Left ventricle myocardium inferior (tissue), 1 donor: ENCODE measurements around the gene CABCOCO1. TPM values are rescaled to one million over a fixed set of nuclear protein-coding genes. Genes with fewer than 3 reads are reported as not detected.

Experiments
- DNase-seq: peaks from one replicate; pipeline ENCODE4 v3.0.0-alpha.2; 2020
- H3K27ac ChIP-seq: fragments of 200-600 bp; replicated peaks from 2 replicates; pipeline ENCODE4 v1.8.0; 2021
- H3K27me3 ChIP-seq: fragments of 200-600 bp; 2 replicates; pipeline ENCODE4 v1.8.0; 2021; ENCODE audit warnings: low read depth
- H3K36me3 ChIP-seq: fragments of 200-600 bp; 2 replicates; pipeline ENCODE4 v1.8.0; 2021
- H3K4me1 ChIP-seq: fragments of 200-600 bp; 2 replicates; pipeline ENCODE4 v1.8.0; 2021
- H3K4me3 ChIP-seq: fragments of 200-600 bp; 2 replicates; pipeline ENCODE4 v1.8.0; 2021; ENCODE audit warnings: mild to moderate bottlenecking, moderate library complexity
- H3K9me3 ChIP-seq: fragments of 200-600 bp; replicated peaks from 2 replicates; pipeline ENCODE4 v1.8.0; 2021
- intact Hi-C: fragments of 100-400 bp; cut with micrococcal nuclease; formaldehyde crosslinking; loops from one replicate; pipeline ENCODE4 v1.11.0; 2022
- total RNA-seq: library from RNA; stranded (reverse); fragmentation: NEBNext Ultra II Directional; extraction: Animal tissue kit (Norgen Biotek cat#: 25700); gene quantifications from one replicate; pipeline ENCODE4 v1.2.1, GENCODE V29; 2021
- TF ChIP-seq, protein P1 (sequence below): fragments of 200-600 bp; IDR thresholded peaks from 2 replicates; pipeline ENCODE4 v1.8.0; 2021; ENCODE audit warnings: antibody characterized with exemption, mild to moderate bottlenecking, borderline replicate concordance
- donor health status: DM: no; HTN: yes; CAD: no; lungs with severe emphysema.

The CABCOCO1 gene
- total RNA-seq, 1 donor from 2014 or later = not detected

DNA sequence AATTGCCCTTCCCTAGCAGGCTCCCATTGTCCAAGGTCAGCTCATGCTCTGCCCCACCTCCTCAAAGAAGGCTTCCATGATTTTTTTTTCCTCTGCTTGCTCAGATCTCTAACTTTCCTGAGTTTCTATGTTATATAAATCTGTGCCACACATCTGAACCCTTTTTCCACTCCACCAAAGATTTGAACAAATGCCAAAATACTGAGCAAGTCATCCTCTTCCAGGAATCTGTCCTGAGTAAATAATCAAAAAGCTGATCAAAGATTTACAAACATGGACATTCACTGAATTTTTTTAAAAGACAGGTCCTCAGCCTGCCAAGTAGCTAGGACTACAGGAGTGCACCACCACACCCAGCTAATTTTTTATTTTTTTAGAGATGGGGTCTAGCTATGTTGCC is 136.0 kb downstream of the CABCOCO1 start:
- intact Hi-C loops = no loop called here
- TF ChIP-seq, protein P1, sequence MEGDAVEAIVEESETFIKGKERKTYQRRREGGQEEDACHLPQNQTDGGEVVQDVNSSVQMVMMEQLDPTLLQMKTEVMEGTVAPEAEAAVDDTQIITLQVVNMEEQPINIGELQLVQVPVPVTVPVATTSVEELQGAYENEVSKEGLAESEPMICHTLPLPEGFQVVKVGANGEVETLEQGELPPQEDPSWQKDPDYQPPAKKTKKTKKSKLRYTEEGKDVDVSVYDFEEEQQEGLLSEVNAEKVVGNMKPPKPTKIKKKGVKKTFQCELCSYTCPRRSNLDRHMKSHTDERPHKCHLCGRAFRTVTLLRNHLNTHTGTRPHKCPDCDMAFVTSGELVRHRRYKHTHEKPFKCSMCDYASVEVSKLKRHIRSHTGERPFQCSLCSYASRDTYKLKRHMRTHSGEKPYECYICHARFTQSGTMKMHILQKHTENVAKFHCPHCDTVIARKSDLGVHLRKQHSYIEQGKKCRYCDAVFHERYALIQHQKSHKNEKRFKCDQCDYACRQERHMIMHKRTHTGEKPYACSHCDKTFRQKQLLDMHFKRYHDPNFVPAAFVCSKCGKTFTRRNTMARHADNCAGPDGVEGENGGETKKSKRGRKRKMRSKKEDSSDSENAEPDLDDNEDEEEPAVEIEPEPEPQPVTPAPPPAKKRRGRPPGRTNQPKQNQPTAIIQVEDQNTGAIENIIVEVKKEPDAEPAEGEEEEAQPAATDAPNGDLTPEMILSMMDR = no peak

DNA sequence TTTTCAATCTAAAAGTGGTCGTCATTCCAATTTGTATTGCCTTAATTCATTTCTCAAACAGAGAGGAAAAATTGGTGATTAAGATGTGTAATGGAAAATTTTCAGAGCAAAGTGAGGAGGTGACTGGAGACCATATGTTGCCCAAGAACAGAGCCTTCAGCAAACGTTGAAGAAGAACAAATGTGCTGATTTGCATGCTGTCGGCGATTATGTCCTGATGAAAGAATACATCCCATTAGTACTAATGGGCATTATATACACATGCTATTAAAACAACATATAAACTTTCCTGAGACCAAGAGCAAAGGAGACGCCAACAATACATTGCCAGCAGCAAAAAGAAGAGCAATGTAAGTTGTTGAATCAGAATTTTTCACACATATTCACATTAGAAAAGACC is 138.8 kb downstream of the CABCOCO1 start:
- no peak for DNase-seq
- H3K27me3 ChIP-seq = no peaks in the 10 kb centered on the region
- H3K9me3 ChIP-seq = no peaks in the 10 kb centered on the region
- H3K4me3 ChIP-seq = no peak overlapping the region
- TF ChIP-seq, protein P1 = no peak
- no peaks in the 10 kb centered on the region for H3K4me1 ChIP-seq
- no peak overlapping the region for H3K27ac ChIP-seq
- intact Hi-C loops = no loop called here
- no peaks in the 10 kb centered on the region for H3K36me3 ChIP-seq

More for the DNA sequence above, 136.0 kb downstream of the CABCOCO1 start:
- H3K27me3 ChIP-seq = no peaks in the 10 kb centered on the region
- H3K36me3 ChIP-seq = no peaks in the 10 kb centered on the region
- no peak overlapping the region for H3K27ac ChIP-seq
- DNase-seq = no peak
- no peaks in the 10 kb centered on the region for H3K4me1 ChIP-seq
- H3K4me3 ChIP-seq = no peak overlapping the region
- H3K9me3 ChIP-seq = no peaks in the 10 kb centered on the region

DNA sequence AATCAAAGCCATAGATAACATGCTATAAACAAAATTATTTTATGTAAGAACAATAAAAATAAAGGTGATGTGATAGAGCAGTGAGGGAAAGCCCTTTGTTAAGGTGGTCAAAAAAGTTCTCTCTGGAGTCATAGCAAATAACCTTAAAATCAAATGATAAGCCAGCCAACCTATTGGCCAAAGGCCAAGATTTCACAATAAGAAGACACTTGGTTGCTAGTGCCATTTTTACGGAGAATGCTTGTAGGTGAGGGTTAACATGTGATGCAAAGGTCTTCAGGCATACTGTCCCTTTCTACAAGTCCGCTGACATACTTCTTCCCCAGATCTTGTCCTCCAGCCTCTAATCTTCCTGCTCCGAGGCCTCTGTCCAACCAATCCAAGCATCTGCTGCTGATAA is 140.5 kb downstream of the CABCOCO1 start:
- intact Hi-C loops = no loop called here
- no peak for DNase-seq
- no peaks in the 10 kb centered on the region for H3K36me3 ChIP-seq
- no peaks in the 10 kb centered on the region for H3K27me3 ChIP-seq
- H3K4me1 ChIP-seq = no peaks in the 10 kb centered on the region
- no peak overlapping the region for H3K4me3 ChIP-seq
- no peaks in the 10 kb centered on the region for H3K9me3 ChIP-seq
- no peak overlapping the region for H3K27ac ChIP-seq
- TF ChIP-seq, protein P1 = no peak

DNA sequence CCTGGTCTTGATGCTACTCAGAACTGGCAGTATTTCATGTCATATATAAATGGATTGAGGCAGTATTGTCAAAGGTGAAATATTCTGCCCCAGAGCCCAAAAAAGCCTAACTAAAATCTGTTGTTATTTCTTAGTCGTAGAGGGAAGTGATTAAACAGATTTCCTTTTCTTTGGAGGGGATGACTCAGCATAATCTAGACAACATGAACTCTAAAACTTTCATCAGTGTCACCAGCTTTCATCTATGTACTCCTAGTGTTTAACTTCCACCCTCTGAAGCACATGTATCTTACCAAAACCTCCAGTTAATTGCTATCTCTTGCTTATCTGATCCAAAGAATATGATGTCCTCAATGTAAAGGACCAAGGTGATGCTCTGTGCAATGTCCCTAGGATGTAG is 141.7 kb downstream of the CABCOCO1 start:
- intact Hi-C loops = no loop called here
- Histone ChIP-seq H3K4me3 (no peak overlapping the region), H3K36me3 (no peaks in the 10 kb centered on the region), H3K27ac (no peak overlapping the region), H3K4me1 (no peaks in the 10 kb centered on the region), H3K27me3 (no peaks in the 10 kb centered on the region), H3K9me3 (no peaks in the 10 kb centered on the region)
- TF ChIP-seq, protein P1 = no peak
- no peak for DNase-seq

DNA sequence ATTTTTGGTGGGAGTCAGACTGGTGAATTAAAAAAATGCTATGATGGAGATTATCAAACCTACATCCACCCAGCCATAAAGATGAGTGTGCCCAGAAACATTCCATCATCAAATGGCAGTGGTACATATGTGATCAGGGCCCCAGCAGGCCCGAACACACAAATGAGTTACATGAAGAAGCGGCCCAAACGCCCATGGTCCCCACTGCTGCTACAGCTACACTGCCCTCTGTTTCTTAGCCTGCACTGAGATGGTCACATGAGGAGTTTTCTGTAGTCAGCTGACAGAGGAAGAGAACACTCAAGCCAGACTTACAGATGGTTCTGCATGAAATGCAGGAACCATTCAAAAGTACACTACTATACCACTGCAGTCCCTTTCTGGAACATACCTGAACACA is 142.4 kb downstream of the CABCOCO1 start:
- no peak overlapping the region for H3K4me3 ChIP-seq
- H3K36me3 ChIP-seq = no peaks in the 10 kb centered on the region
- DNase-seq = no peak
- H3K27me3 ChIP-seq = no peaks in the 10 kb centered on the region
- H3K9me3 ChIP-seq = no peaks in the 10 kb centered on the region
- intact Hi-C loops = no loop called here
- TF ChIP-seq, protein P1 = no peak
- no peaks in the 10 kb centered on the region for H3K4me1 ChIP-seq
- H3K27ac ChIP-seq = no peak overlapping the region

DNA sequence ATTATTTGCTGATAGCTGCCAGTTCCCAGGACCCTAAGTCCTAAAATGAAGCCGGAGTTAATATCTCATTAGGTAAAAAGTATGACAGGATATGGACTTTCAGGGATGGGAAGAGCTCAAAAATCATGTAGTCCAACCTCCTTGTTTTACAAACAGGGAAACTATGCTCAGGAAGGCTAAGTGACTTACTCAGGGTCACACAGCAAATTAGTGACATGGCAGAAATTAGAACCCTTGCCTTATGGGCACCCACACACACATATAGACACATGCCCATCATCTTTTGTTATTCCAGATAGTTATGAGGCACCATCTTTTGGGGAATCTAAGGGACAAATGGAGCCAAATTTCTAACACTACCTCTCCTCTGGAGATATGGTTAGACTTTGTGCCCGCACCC is 147.5 kb downstream of the CABCOCO1 start:
- Histone ChIP-seq H3K9me3 (no peaks in the 10 kb centered on the region), H3K4me1 (no peaks in the 10 kb centered on the region), H3K36me3 (no peaks in the 10 kb centered on the region), H3K27ac (no peak overlapping the region), H3K4me3 (no peak overlapping the region), H3K27me3 (no peaks in the 10 kb centered on the region)
- intact Hi-C loops = no loop called here
- TF ChIP-seq, protein P1 = no peak
- DNase-seq = no peak
